ENCODE results near the gene CCSER2.

DNA sequence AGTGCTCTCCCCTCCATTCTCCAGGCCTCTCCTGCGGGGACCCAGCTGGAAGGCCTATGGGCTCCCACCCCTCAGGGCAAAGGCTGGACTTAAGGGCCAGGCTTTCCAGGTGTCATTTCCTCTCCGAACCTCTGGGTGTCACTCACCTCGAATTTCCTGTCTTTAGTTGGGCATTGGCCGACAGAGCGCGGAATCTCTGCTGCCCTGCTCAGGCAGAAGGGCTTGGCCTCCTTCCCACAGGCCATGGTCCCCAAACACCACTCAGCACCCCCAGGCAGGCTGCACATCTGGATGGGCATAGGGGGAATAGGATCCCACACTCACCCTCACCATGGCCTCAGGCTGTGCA, 212.9 kb downstream of the CCSER2 start:
- no peak for TF ChIP-seq RFX5 (IDR thresholded peaks at IDR 0.05)
- TF ChIP-seq, protein P1, sequence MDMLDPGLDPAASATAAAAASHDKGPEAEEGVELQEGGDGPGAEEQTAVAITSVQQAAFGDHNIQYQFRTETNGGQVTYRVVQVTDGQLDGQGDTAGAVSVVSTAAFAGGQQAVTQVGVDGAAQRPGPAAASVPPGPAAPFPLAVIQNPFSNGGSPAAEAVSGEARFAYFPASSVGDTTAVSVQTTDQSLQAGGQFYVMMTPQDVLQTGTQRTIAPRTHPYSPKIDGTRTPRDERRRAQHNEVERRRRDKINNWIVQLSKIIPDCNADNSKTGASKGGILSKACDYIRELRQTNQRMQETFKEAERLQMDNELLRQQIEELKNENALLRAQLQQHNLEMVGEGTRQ (IDR thresholded peaks at IDR 0.05): no peak
- TF ChIP-seq MYC (IDR thresholded peaks at IDR 0.05; ENCODE audit: borderline replicate concordance, low read length): no peak
- TF ChIP-seq POLR2A (IDR thresholded peaks at IDR 0.05; ENCODE audit: low read length): no peak
- no peak for TF ChIP-seq CHD2 (IDR thresholded peaks at IDR 0.05; ENCODE audit: low read length, partially characterized antibody)
- no peak for TF ChIP-seq EP300 (IDR thresholded peaks at IDR 0.05)

Measured in A549 (cell line).